Activated CD8-positive, alpha-beta T cell treated with anti-CD3 and anti-CD28 coated beads for 36 hours (primary cell): ENCODE results near the gene ANKRA2. TPM values are rescaled to one million over a fixed set of nuclear protein-coding genes. Genes with fewer than 3 reads are reported as not detected.

ENCODE experiments used
- ATAC-seq: fragments of 200-7000 bp; cut with Tn5 transposase; one replicate; pipeline ENCODE4 v1.10.0; 2021; ENCODE audit warnings: mild to moderate bottlenecking, moderate library complexity
- CTCF ChIA-PET: fragments of 350-600 bp; sonication (Branson Sonifier 250); formaldehyde crosslinking; loops from one replicate; lab custom pipeline; 2021; ENCODE audit warnings: antibody characterized with exemption; lab: Charles Lee
- POLR2A ChIA-PET: fragments of 350-600 bp; sonication (Branson Sonifier 250); formaldehyde crosslinking; loops from one replicate; lab custom pipeline; 2021; ENCODE audit warnings: antibody characterized with exemption; lab: Charles Lee
- DNase-seq: peaks from one replicate; pipeline ENCODE4 v3.0.0-alpha.2; 2020
- H3K27ac Mint-ChIP-seq: one replicate; pipeline ENCODE4 v1.8.0; 2021; ENCODE audit warnings: mild to moderate bottlenecking, mixed read lengths
- H3K27me3 Mint-ChIP-seq: one replicate; pipeline ENCODE4 v1.8.0; 2021; ENCODE audit warnings: mixed read lengths
- H3K36me3 Mint-ChIP-seq: one replicate; pipeline ENCODE4 v1.8.0; 2021; ENCODE audit warnings: low read depth, mixed read lengths
- H3K4me1 Mint-ChIP-seq: one replicate; pipeline ENCODE4 v1.8.0; 2021; ENCODE audit warnings: low read depth, mixed read lengths
- H3K4me3 Mint-ChIP-seq: one replicate; pipeline ENCODE4 v1.8.0; 2021; ENCODE audit warnings: mild to moderate bottlenecking, moderate library complexity, mixed read lengths
- H3K9me3 Mint-ChIP-seq: one replicate; pipeline ENCODE4 v1.8.0; 2021; ENCODE audit warnings: mixed read lengths
- intact Hi-C: fragments of 100-400 bp; cut with micrococcal nuclease; formaldehyde crosslinking; loops from one replicate; pipeline ENCODE4 v1.10.0; 2022
- total RNA-seq, 2 experiments: library from RNA; stranded (reverse); gene quantifications; one replicate each; pipeline ENCODE4 v1.2.3, GENCODE V29; 2021
- TF ChIP-seq, protein P1 (sequence below): fragments of 200-600 bp; IDR thresholded peaks from one replicate; pipeline ENCODE4 v1.8.0; 2022; ENCODE audit warnings: antibody characterized with exemption, mild to moderate bottlenecking

The ANKRA2 gene
- total RNA-seq: 10 to 100 TPM; 20.2 to 22.0 TPM

GRCh38 chr5:73565139-73565968 lies at the start of gene ANKRA2, which contains the start of gene UTP15:
ANKRA2 (minus strand) TSS chr5:73565639; CDS start chr5:73562881, 2,758 bp downstream.
UTP15 (plus strand) TSS chr5:73565743; CDS start chr5:73567345, 1,602 bp downstream.
- H3K4me3 Mint-ChIP-seq: peak within 1 kb of the TSS; percentile 99
- H3K27ac Mint-ChIP-seq: peak within 1 kb of the TSS; percentile 100

GRCh38 chr5:73615085-73615484 lies 49.6 kb upstream of the ANKRA2 start:
- POLR2A ChIA-PET: no interaction called here

More at GRCh38 chr5:73565139-73565968, at the start of gene ANKRA2, which contains the start of gene UTP15:
- H3K4me1 Mint-ChIP-seq: peaks cover 43% of the 10 kb centered on the region
- ChIA-PET CTCF (interaction anchor here (1.7 to 5.0 kb wide), 3 partner anchors 12 to 45 kb away, joined by 6 to 23 read pairs (median 8); no protein-coding TSS in a partner anchor), POLR2A (interaction anchor here (1.1 to 2.0 kb wide), 7 partner anchors 9 to 67 kb away, joined by 3 to 14 read pairs (median 3); partner anchors contain the start of gene BTF3)
- peak; percentile 100 for DNase-seq
- H3K9me3 Mint-ChIP-seq: no peaks in the 10 kb centered on the region
- no peaks in the 10 kb centered on the region for H3K27me3 Mint-ChIP-seq
- peak; percentile 94 for ATAC-seq
- TF ChIP-seq, protein P1, sequence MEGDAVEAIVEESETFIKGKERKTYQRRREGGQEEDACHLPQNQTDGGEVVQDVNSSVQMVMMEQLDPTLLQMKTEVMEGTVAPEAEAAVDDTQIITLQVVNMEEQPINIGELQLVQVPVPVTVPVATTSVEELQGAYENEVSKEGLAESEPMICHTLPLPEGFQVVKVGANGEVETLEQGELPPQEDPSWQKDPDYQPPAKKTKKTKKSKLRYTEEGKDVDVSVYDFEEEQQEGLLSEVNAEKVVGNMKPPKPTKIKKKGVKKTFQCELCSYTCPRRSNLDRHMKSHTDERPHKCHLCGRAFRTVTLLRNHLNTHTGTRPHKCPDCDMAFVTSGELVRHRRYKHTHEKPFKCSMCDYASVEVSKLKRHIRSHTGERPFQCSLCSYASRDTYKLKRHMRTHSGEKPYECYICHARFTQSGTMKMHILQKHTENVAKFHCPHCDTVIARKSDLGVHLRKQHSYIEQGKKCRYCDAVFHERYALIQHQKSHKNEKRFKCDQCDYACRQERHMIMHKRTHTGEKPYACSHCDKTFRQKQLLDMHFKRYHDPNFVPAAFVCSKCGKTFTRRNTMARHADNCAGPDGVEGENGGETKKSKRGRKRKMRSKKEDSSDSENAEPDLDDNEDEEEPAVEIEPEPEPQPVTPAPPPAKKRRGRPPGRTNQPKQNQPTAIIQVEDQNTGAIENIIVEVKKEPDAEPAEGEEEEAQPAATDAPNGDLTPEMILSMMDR: no peak
- peaks cover 35% of the 10 kb centered on the region for H3K36me3 Mint-ChIP-seq
- intact Hi-C loops: no loop called here

DNA sequence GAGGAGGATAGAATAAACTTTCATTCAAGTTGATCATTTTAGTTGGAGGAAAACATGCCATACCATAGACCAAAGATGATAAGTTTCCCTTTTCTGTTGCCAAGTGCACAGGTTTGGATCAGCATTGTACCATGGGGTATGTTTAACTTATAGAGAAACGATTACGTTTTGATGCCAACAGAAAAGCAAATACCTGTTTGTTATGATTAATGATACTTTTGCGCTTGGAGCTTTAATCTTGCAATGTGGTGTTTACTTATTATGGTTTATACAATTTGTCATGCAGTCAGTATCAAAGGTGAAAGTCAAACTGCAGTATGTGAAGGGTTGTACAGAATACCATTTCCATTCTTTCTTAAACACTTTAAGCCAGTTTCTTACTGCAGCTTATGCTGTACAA lies 47.4 kb upstream of the ANKRA2 start:
- no peaks in the 10 kb centered on the region for H3K36me3 Mint-ChIP-seq
- ATAC-seq (no peak), DNase-seq (no peak)
- TF ChIP-seq, protein P1: no peak
- no peak overlapping the region for H3K27ac Mint-ChIP-seq
- no peaks in the 10 kb centered on the region for H3K4me1 Mint-ChIP-seq
- H3K27me3 Mint-ChIP-seq: peaks cover 23% of the 10 kb centered on the region
- intact Hi-C loops: no loop called here
- ChIA-PET POLR2A (no interaction called here), CTCF (no interaction called here)
- H3K9me3 Mint-ChIP-seq: no peaks in the 10 kb centered on the region
- no peak overlapping the region for H3K4me3 Mint-ChIP-seq

More at GRCh38 chr5:73615085-73615484, 49.6 kb upstream of the ANKRA2 start:
- H3K4me1 Mint-ChIP-seq: no peaks in the 10 kb centered on the region
- TF ChIP-seq, protein P1: no peak
- no peak overlapping the region for H3K4me3 Mint-ChIP-seq
- H3K27ac Mint-ChIP-seq: no peak overlapping the region
- H3K36me3 Mint-ChIP-seq: no peaks in the 10 kb centered on the region
- H3K27me3 Mint-ChIP-seq: peaks cover 24% of the 10 kb centered on the region
- H3K9me3 Mint-ChIP-seq: no peaks in the 10 kb centered on the region
- CTCF ChIA-PET: no interaction called here
- ATAC-seq: no peak
- intact Hi-C loops: no loop called here
- no peak for DNase-seq

- peaks cover 14% of the 10 kb centered on the region for H3K27me3 Mint-ChIP-seq
- intact Hi-C loops: no loop called here
- ChIA-PET POLR2A (no interaction called here), CTCF (no interaction called here)
- H3K4me3 Mint-ChIP-seq: no peak overlapping the region
- DNase-seq (no peak), ATAC-seq (no peak)
- H3K9me3 Mint-ChIP-seq: no peaks in the 10 kb centered on the region
- TF ChIP-seq, protein P1: no peak
- H3K36me3 Mint-ChIP-seq: no peaks in the 10 kb centered on the region
- no peak overlapping the region for H3K27ac Mint-ChIP-seq
- no peaks in the 10 kb centered on the region for H3K4me1 Mint-ChIP-seq
These were observed 41.8 kb upstream of the ANKRA2 start for GRCh38 chr5:73607228-73607627.
